K562 (cell line): Measurements from ENCODE around the gene CNDP2. TPM values are rescaled to one million over a fixed set of nuclear protein-coding genes. Genes with fewer than 3 reads are reported as not detected.

ENCODE experiments used
- AFF4 ChIP-seq: sonication (generic); formaldehyde crosslinking; IDR thresholded peaks from 2 replicates; pipeline ENCODE4 v1.8.0; 2023; ENCODE audit warnings: mild to moderate bottlenecking, missing genetic modification reagents
- CBX5 ChIP-seq: IDR thresholded peaks from 2 replicates; pipeline ENCODE4 v1.6.1; 2014; ENCODE audit warnings: low read depth, borderline replicate concordance
- CHD2 ChIP-seq: IDR thresholded peaks from 2 replicates; pipeline ENCODE4 v1.6.1; 2011; ENCODE audit warnings: low read depth, low read length
- CSDE1 ChIP-seq, 2 experiments: fragments of 450-650 bp; IDR thresholded peaks; 2 replicates each; pipeline ENCODE4 v1.6.1; 2016; ENCODE audit warnings: mild to moderate bottlenecking in 1 of 2
- DDX20 ChIP-seq: fragments of 450-650 bp; IDR thresholded peaks from 2 replicates; pipeline ENCODE4 v1.6.1; 2016; ENCODE audit warnings: missing genetic modification characterization, low read depth, mild to moderate bottlenecking, missing compliant biosample characterization, moderate library complexity
- E2F1 ChIP-seq: sonication (generic); formaldehyde crosslinking; IDR thresholded peaks from 2 replicates; pipeline ENCODE4 v1.8.1; 2023; ENCODE audit warnings: mild to moderate bottlenecking, missing genetic modification reagents, moderate library complexity
- ELF4 ChIP-seq: fragments of 450-650 bp; formaldehyde crosslinking; IDR thresholded peaks from 2 replicates; pipeline ENCODE4 v1.4.0; 2022; ENCODE audit warnings: missing genetic modification characterization
- EP300 ChIP-seq: IDR thresholded peaks from 2 replicates; pipeline ENCODE4 v1.6.1; 2012; ENCODE audit warnings: low read length, improper control_type of control experiment
- FOXK2 ChIP-seq, 2 experiments: fragments of 450-650 bp; IDR thresholded peaks in 1 of 2; conservative IDR thresholded peaks in 1 of 2; 2 replicates each; pipeline ENCODE4 v1.6.1; 2016; ENCODE audit warnings: low read depth in 2 of 2, mild to moderate bottlenecking in 1 of 2
- HCFC1 ChIP-seq: IDR thresholded peaks from 2 replicates; pipeline ENCODE4 v1.6.1; 2012; ENCODE audit warnings: low read depth, low read length, improper control_type of control experiment
- JUNB ChIP-seq: fragments of 450-650 bp; formaldehyde crosslinking; conservative IDR thresholded peaks from 2 replicates; pipeline ENCODE4 v1.4.0; 2020; ENCODE audit warnings: mild to moderate bottlenecking
- KDM2B ChIP-seq: fragments of 250-450 bp; sonication (Bioruptor Pico); IDR thresholded peaks from 2 replicates; pipeline ENCODE4 v1.8.0; 2021; ENCODE audit warnings: mild to moderate bottlenecking, moderate library complexity
- KLF10 ChIP-seq: fragments of 250-450 bp; sonication (Bioruptor Pico); IDR thresholded peaks from 2 replicates; pipeline ENCODE4 v1.6.1; 2021; ENCODE audit warnings: matching md5 sums
- NR3C1 ChIP-seq: sonication (generic); formaldehyde crosslinking; IDR thresholded peaks from 2 replicates; pipeline ENCODE4 v1.8.1; 2022; ENCODE audit warnings: missing genetic modification reagents
- SIN3A ChIP-seq, 2 experiments: fragments of 150-350 bp in 1 of 2; IDR thresholded peaks; 2 replicates each; pipeline ENCODE4 v1.6.1; 2011 to 2016; ENCODE audit warnings: borderline replicate concordance in 2 of 2, low read depth in 2 of 2, low read length in 2 of 2, mild to moderate bottlenecking in 2 of 2, moderate library complexity in 2 of 2; ENCODE audit not compliant: control insufficient read depth in 1 of 2
- TCF3 ChIP-seq: sonication (generic); formaldehyde crosslinking; IDR thresholded peaks from 2 replicates; pipeline ENCODE4 v1.4.0; 2020; ENCODE audit warnings: mild to moderate bottlenecking, missing genetic modification reagents
- TSC22D4 ChIP-seq: fragments of 450-650 bp; IDR thresholded peaks from 2 replicates; pipeline ENCODE4 v1.6.1; 2016; ENCODE audit warnings: missing genetic modification characterization, missing biosample characterization, control low read depth
- WHSC1 ChIP-seq: IDR thresholded peaks from one replicate; pipeline ENCODE4 v1.6.1; 2012; ENCODE audit warnings: low read length, control low read depth, inconsistent platforms
- ZBTB12 ChIP-seq: fragments of 250-450 bp; sonication (Bioruptor Pico); IDR thresholded peaks from 2 replicates; pipeline ENCODE4 v1.4.0; 2020
- ZNF175 ChIP-seq: fragments of 200-800 bp; sonication (Bioruptor generic); IDR thresholded peaks from 2 replicates; pipeline ENCODE4 v1.6.1; 2016; ENCODE audit warnings: low read depth, mild to moderate bottlenecking, missing genetic modification characterization, missing compliant biosample characterization
- ZNF282 ChIP-seq: sonication (generic); formaldehyde crosslinking; IDR thresholded peaks from 2 replicates; pipeline ENCODE4 v1.8.1; 2023; ENCODE audit warnings: missing genetic modification reagents
- ZNF431 ChIP-seq: sonication (generic); formaldehyde crosslinking; IDR thresholded peaks from 2 replicates; pipeline ENCODE4 v1.8.0; 2022; ENCODE audit warnings: mild to moderate bottlenecking, missing genetic modification reagents
- ZNF766 ChIP-seq: fragments of 200-800 bp; sonication (Bioruptor generic); conservative IDR thresholded peaks from 2 replicates; pipeline ENCODE4 v1.6.1; 2016; ENCODE audit warnings: missing genetic modification characterization, missing compliant biosample characterization
- polyA plus RNA-seq, 8 experiments: library from polyadenylated mRNA; depleted of rRNA in 4 of 8; stranded (reverse) in 5 of 8; unstranded in 3 of 8; fragments of >200 nt; fragmentation: Nextera tagmentation in 2 of 8; fragmentation: Illumina TruSeq in 1 of 8; extraction: Ambion mirVana in 2 of 8; extraction: Trizol in 1 of 8; gene quantifications; 2 replicates each; pipeline versions ENCODE4 v1.2.1 to v1.2.3, GENCODE V29; 2011 to 2014; ENCODE audit warnings: inconsistent platforms in 1 of 8, missing spikeins in 1 of 8
- total RNA-seq, 7 experiments: library from RNA; depleted of rRNA in 6 of 7; stranded (reverse); fragments of >200 nt in 6 of 7; fragmentation: Illumina TruSeq in 2 of 7; extraction: Trizol in 2 of 7; gene quantifications; 2 replicates each; pipeline versions ENCODE4 v1.2.1 to v1.2.3, GENCODE V29; 2011 to 2021; ENCODE audit warnings: low replicate concordance in 1 of 7

CNDP2 gene
- total and polyA plus RNA-seq, 9 of the 15 experiments (the other 6 are each of a cell fraction or from before 2014, with no cell fraction given): 34.1 to 128 (median 53.8) TPM

GRCh38 chr18:74495581-74496507 is at the start of gene CNDP2 (continued):
- TF ChIP-seq KLF10 (CRISPR knock-in tag): no peak
- TF ChIP-seq ZBTB12 (CRISPR knock-in tag): peak; percentile 54; the same call in 1 of the 2 replicates
- peak in 1 of 2 experiments; percentile 79; a peak in 1 of 4 replicates for TF ChIP-seq FOXK2 (conservative IDR thresholded peaks at IDR 0.05 in 1 of 2, IDR thresholded peaks at IDR 0.05 in 1 of 2; ENCODE audit: low read depth in 2 of 2)
- no peak for TF ChIP-seq CSDE1 (IDR thresholded peaks at IDR 0.05)
- TF ChIP-seq JUNB: peak; percentile 98
- TF ChIP-seq DDX20: no peak
- no peak for TF ChIP-seq WHSC1
- TF ChIP-seq AFF4: 0 out of 2 replicates have a peak, but pooled peaks have one; percentile 36
- no peak; the same call in 1 of the 2 replicates for TF ChIP-seq HCFC1
- TF ChIP-seq EP300: no peak
- TF ChIP-seq KDM2B: no peak
- no peak for TF ChIP-seq ZNF431 (CRISPR knock-in tag)
- no peak for TF ChIP-seq ELF4 (CRISPR knock-in tag)
- TF ChIP-seq CHD2: no peak
- TF ChIP-seq CBX5: peak; percentile 4; the same call in 1 of the 2 replicates
- peak; percentile 64 to 77; a peak in 1 of 4 replicates for TF ChIP-seq SIN3A (IDR thresholded peaks at IDR 0.05; ENCODE audit: borderline replicate concordance in 2 of 2, control insufficient read depth in 1 of 2, low read depth in 2 of 2, low read length in 2 of 2)
- no peak for TF ChIP-seq TCF3 (CRISPR knock-in tag)
- no peak for TF ChIP-seq TSC22D4
- no peak for TF ChIP-seq E2F1 (CRISPR knock-in tag)
- TF ChIP-seq ZNF282 (CRISPR knock-in tag): no peak
- TF ChIP-seq ZNF175 (CRISPR knock-in tag): peak; percentile 66
- no peak for TF ChIP-seq ZNF766
- TF ChIP-seq NR3C1 (CRISPR knock-in tag): no peak
